ENCODE results near the gene ARL14EPL.
"Not testable (repeated sequence)": the region's sequence is repeated elsewhere in the genome, so short reads cannot be mapped to it uniquely, and the experiment has no call there.

ARL14EPL gene

DNA sequence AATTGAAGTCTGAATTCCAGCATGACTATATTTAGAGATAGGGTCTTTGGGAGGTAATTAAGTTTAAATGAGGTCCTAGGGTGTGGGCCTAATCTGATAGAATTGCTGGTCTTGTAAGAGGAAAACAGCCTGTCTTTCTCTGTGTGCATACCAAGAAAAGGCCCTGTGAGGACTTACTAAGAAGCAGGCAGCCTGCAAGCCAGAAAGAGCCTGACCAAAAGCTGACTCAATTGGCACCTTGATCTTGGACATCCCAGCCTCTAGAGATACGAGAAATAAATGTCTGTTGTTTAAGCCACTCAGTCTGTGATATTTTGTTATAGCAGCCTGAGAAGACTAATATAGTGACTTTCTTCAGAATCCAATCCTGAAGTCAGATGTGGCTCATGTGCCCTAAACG lies 14.6 kb downstream of the ARL14EPL start:
- no peak for DNase-seq (ENCODE audit: low read depth in 2 of 2)

- no peak for DNase-seq (ENCODE audit: low read depth in 2 of 2)
These were observed 26.2 kb downstream of the ARL14EPL start for GRCh38 chr5:116058346-116058936.

DNA sequence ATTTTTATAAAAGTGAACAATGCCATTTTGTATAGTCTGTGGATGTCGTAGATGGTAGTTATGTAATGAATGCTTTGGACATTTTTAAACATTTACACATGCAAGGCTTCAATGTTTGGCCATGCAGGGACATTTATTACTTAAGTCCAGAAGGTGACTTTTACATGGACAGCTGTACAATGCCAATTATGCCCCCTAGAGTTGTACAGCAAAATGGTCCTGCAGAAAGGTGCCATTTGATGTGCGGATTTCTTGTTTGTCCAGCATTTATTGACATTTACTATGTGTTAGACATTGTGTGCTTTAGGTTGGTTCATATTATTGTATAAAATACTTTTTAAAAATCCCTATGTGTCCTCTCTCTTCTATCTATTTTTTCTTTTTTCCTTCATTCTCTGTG lies 30.1 kb downstream of the ARL14EPL start:
- no peak for DNase-seq (ENCODE audit: low read depth in 2 of 2)

DNA sequence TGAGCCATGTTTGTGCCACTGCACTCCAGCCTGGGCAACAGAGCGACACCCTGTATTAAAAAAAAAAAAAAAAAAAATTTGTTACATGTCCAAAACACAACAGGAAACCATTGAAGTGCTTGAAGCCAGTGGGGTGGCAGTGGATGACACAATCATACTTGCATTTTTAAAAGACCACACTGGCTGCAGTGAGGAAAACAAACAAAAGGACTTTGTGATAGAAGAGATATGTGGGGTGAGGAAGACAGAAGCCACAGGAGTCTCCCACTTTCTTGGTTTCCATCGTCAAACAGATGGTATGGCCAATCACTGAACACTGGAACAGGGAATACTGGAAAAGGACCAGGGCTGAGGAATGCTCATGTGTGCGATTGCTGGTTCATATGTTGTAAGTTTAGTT lies 31.7 kb downstream of the ARL14EPL start:
- no peak for DNase-seq (ENCODE audit: low read depth in 2 of 2)

GRCh38 chr5:116068028-116068632 lies 35.9 kb downstream of the ARL14EPL start:
- DNase-seq (ENCODE audit: low read depth in 2 of 2), result no peak

DNA sequence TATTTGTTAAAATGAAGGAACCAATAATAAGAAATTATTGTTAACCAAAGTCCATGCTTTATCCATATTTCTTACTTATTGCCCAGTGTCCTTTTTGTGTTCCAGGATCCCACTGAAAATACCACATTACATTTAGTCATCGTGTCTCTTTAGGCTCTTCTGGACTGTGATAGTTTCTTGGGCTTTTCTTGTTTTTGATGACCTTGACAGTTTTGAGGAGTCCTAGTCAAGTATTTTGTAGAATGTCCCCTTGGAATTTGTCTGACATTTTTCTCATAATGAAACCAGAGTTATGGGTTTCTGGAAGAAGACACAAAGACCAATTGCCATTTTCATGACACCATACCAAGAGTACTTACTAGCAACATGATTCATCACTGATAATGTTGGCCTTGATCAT lies 38.9 kb downstream of the ARL14EPL start:
- no peak for DNase-seq (ENCODE audit: low read depth in 2 of 2)

DNA sequence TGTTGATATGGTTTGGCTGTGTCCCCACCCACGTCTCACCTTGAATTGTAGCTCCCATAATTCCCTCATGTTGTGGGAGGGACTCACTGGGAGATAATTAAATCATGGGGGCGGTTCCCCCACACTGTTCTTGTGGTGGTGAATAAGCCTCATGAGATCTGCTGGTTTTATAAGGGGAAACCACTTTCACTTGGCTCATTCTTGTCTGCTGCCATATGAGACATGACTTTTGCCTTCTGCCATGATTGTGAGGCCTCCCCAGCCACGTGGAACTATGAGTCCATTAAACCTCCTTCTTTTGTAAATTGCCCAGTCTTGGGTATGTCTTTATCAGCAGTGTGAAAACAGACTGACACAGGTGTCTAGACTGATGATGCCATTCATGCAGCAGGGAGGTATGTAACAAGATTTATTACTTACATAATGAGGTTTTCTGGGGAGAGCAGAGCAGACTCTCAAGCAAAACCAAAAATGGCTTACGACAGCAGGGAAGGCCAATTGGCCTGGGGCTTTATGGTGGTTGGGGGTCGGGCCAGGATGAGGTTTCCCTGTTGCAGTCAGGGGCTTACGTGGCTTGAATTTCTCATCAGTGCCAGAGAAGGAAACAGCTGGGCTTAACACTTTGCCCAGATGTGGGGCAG lies 43.0 kb downstream of the ARL14EPL start:
- DNase-seq (ENCODE audit: low read depth in 2 of 2), result no peak

GRCh38 chr5:116076496-116076895 lies 44.2 kb downstream of the ARL14EPL start:
- DNase-seq (ENCODE audit: low read depth in 2 of 2), result no peak

GRCh38 chr5:116078199-116078598 lies 45.9 kb downstream of the ARL14EPL start:
- no peak for DNase-seq (ENCODE audit: low read depth in 2 of 2)

DNA sequence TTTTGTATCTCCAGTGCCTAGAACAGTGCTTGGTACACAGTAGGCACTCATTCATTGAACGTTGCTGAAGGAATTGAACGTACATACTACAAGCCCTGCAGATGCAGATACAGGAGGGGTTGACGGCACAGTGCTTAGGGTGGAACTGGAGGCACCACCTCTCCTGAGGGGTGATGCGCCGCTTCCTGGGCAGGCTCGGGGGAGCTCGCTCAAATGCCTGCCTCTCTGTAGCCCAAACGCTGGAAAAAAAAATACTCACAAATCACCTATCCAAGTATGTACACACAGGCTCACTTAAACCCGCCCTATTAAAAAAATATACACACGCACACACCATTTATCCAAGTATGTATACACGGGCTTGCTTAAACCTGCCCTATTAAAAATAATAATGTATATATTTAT lies 52.0 kb downstream of the ARL14EPL start:
- DNase-seq (ENCODE audit: low read depth in 2 of 2), result peak in 1 of 2 experiments; percentile 15

GRCh38 chr5:116084871-116085715 lies 52.8 kb downstream of the ARL14EPL start, which contains the start of gene COMMD10:
TSS of gene COMMD10 (plus strand) at chr5:116085025.
- DNase-seq (ENCODE audit: low read depth in 2 of 2), result peak; percentile 57 to 67

DNA sequence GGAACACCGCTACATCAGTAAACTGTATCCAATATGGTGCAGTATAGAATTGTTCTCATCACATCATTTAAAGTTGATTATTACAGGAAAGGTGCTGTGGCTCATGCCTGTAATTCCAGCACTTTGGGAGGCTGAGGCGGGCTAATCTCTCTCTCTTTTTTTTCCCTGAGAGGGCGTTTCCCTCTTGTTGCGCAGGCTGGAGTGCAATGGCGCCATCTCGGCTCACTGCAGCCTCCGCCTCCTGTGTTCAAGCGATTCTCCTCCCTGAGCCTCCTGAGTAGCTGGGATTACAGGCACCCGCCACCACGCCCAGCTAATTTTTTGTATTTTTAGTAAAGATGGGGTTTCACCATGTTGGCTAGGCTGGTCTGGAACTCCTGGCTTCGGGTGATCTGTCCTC lies 54.0 kb downstream of the ARL14EPL start:
- not testable (repeated sequence) for DNase-seq (ENCODE audit: low read depth in 2 of 2)

- DNase-seq (ENCODE audit: low read depth in 2 of 2), result no peak
These were observed 55.8 kb downstream of the ARL14EPL start for GRCh38 chr5:116088062-116088461.

GRCh38 chr5:116090302-116090701 lies 58.0 kb downstream of the ARL14EPL start:
- DNase-seq (ENCODE audit: low read depth in 2 of 2), result no peak

DNA sequence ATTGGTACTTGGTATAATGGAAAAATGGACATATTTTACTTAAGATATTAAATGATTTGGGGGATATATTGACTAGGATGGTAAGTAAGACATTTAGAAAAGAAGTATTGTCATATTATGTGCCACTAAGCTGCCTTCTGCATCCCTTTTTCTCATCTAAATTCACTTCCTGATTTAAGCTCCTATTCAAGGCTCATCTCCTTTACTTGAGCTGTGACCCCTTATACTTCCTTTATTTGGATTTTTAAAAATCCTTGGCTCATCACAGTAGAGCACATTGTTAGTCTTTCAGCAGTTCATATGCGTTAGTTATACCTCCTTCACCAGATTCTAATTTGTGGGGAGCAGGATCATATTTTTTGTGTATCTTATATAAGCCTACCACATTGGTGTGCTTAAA lies 59.1 kb downstream of the ARL14EPL start:
- DNase-seq (ENCODE audit: low read depth in 2 of 2), result no peak

GRCh38 chr5:116097301-116097700 lies 65.0 kb downstream of the ARL14EPL start:
- DNase-seq (ENCODE audit: low read depth in 2 of 2), result no peak

GRCh38 chr5:116098998-116099397 lies 66.7 kb downstream of the ARL14EPL start:
- DNase-seq (ENCODE audit: low read depth in 2 of 2), result no peak

GRCh38 chr5:116104941-116105340 lies 72.7 kb downstream of the ARL14EPL start:
- not testable (repeated sequence) for DNase-seq (ENCODE audit: low read depth in 2 of 2)
